AG04449 (cell line): ENCODE measurements around the gene PLA2G2D.
"Not testable (repeated sequence)": the region's sequence is repeated elsewhere in the genome, so short reads cannot be mapped to it uniquely, and the experiment has no call there.

Source experiments
- CTCF ChIA-PET: fragments of 350-600 bp; formaldehyde crosslinking; extraction: SDS; loops from one replicate; lab custom pipeline; 2021; ENCODE audit warnings: antibody characterized with exemption; lab: Yijun Ruan, JAX
- POLR2A ChIA-PET: fragments of 400-600, 350-600 bp; formaldehyde crosslinking; extraction: SDS; loops from one replicate; lab custom pipeline; 2020; ENCODE audit warnings: antibody characterized with exemption, inconsistent platforms; lab: Yijun Ruan, JAX
- DNase-seq: peaks from one replicate; pipeline ENCODE4 v3.0.0-alpha.2; 2010; ENCODE audit warnings: low read depth, low spot score
- H3K4me3 ChIP-seq: 2 replicates; pipeline ENCODE4 v1.5.1; 2011; ENCODE audit warnings: low read depth, mild to moderate bottlenecking, control low read depth, low read length
- CTCF ChIP-seq: IDR thresholded peaks from one replicate; pipeline ENCODE4 v1.5.1; 2011; ENCODE audit warnings: mild to moderate bottlenecking, moderate library complexity, low read length, control low read depth, inconsistent platforms; ENCODE audit not compliant: insufficient read depth; ENCODE audit errors: missing control alignments

PLA2G2D gene

GRCh38 chr1:20136249-20136648 lies 16.9 kb upstream of the PLA2G2D start:
- ChIA-PET POLR2A (no interaction called here), CTCF (interaction anchor here (0.7 kb wide), 1 partner anchor 11 kb away, joined by 4 read pairs; no protein-coding TSS in a partner anchor)
- DNase-seq = no peak
- H3K4me3 ChIP-seq = no peak overlapping the region
- TF ChIP-seq CTCF = no peak

GRCh38 chr1:20134995-20135394 lies 15.7 kb upstream of the PLA2G2D start:
- DNase-seq = no peak
- POLR2A ChIA-PET = no interaction called here
- CTCF ChIA-PET = no interaction called here
- no peak for TF ChIP-seq CTCF
- no peak overlapping the region for H3K4me3 ChIP-seq

- POLR2A ChIA-PET, CTCF ChIA-PET, H3K4me3 ChIP-seq, DNase-seq: not testable (repeated sequence)
These were observed 11.2 kb upstream of the PLA2G2D start for GRCh38 chr1:20130518-20130917.

GRCh38 chr1:20126806-20127440 lies 7.6 kb upstream of the PLA2G2D start:
- DNase-seq = no peak
- ChIA-PET POLR2A (no interaction called here), CTCF (interaction anchor here (1.4 to 1.9 kb wide), 2 partner anchors 26 to 152 kb away, joined by 3 to 7 read pairs; no protein-coding TSS in a partner anchor)
- no peak overlapping the region for H3K4me3 ChIP-seq
- TF ChIP-seq CTCF = no peak

- no peak for TF ChIP-seq CTCF
- H3K4me3 ChIP-seq = no peak overlapping the region
- no peak for DNase-seq
- POLR2A ChIA-PET = no interaction called here
- CTCF ChIA-PET = interaction anchor here (1.4 to 1.9 kb wide), 2 partner anchors 27 to 151 kb away, joined by 3 to 7 read pairs; no protein-coding TSS in a partner anchor
These were observed 6.9 kb upstream of the PLA2G2D start for GRCh38 chr1:20126041-20126805.

GRCh38 chr1:20125100-20125499 lies 5.8 kb upstream of the PLA2G2D start:
- CTCF ChIA-PET = interaction anchor here (1.4 to 1.9 kb wide), 2 partner anchors 11 to 28 kb away, joined by 4 to 7 read pairs; no protein-coding TSS in a partner anchor
- no peak overlapping the region for H3K4me3 ChIP-seq
- DNase-seq = no peak
- POLR2A ChIA-PET = no interaction called here
- TF ChIP-seq CTCF = no peak
